Measurements from ENCODE around the gene PRDM2.

DNA sequence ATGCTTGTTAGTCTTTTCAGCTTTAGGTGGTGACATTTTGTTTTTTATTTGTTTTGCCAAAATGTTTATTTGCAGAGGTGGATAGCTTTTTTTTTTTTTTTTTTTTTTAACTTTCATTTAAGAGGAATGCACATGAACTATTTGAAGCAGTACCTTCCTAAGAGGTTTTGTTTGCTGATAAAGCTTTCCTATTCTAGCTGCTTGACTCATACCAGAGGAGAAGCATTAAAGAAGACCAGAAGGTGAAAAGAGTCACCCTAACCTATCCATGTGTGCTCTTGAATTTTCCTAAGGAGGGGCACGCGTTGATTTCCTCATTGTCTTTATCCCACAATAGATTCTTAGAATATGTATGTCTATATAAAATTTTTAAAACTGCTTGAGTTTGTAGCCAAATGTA lies 57.7 kb downstream of the PRDM2 start:
- TF ChIP-seq PATZ1 (CRISPR knock-in tag; IDR thresholded peaks at IDR 0.05; ENCODE audit: borderline replicate concordance), result no peak
- TF ChIP-seq BACH2 (CRISPR knock-in tag; IDR thresholded peaks at IDR 0.05; ENCODE audit: borderline replicate concordance), result no peak
- no peak for TF ChIP-seq CREB5 (CRISPR knock-in tag; IDR thresholded peaks at IDR 0.05; ENCODE audit: low read depth)

All from SK-N-SH treated with all-trans-retinoic acid at 6 μM for 48 hours (cell line).